WTC11 (cell line): ENCODE measurements around the gene OR2M2. TPM values are rescaled to one million over a fixed set of nuclear protein-coding genes. Genes with fewer than 3 reads are reported as not detected.

Source experiments
- ATAC-seq: fragments of 200-7000 bp; cut with Tn5 transposase; 2 replicates; pipeline ENCODE4 v1.10.0; 2021; ENCODE audit warnings: mild to moderate bottlenecking, moderate library complexity
- CTCF ChIA-PET: fragments of 300-600 bp; sonication (Branson Sonifier 250); formaldehyde crosslinking; loops from one replicate; lab custom pipeline; 2021; ENCODE audit warnings: antibody characterized with exemption; lab: Charles Lee
- POLR2A ChIA-PET: fragments of 350-600 bp; sonication (Branson Sonifier 250); formaldehyde crosslinking; loops from one replicate; lab custom pipeline; 2021; ENCODE audit warnings: antibody characterized with exemption; lab: Charles Lee
- DNase-seq: peaks from one replicate; pipeline ENCODE4 v3.0.0; 2021; ENCODE audit warnings: low spot score
- H3K27ac Mint-ChIP-seq: 2 replicates; pipeline ENCODE4 v1.8.0; 2021; ENCODE audit warnings: mixed read lengths
- H3K27me3 Mint-ChIP-seq: 2 replicates; pipeline ENCODE4 v1.8.0; 2021; ENCODE audit warnings: low read depth, mild to moderate bottlenecking, moderate library complexity, mixed read lengths
- H3K36me3 Mint-ChIP-seq: 2 replicates; pipeline ENCODE4 v1.8.0; 2021; ENCODE audit warnings: mixed read lengths
- H3K4me1 Mint-ChIP-seq: 2 replicates; pipeline ENCODE4 v1.8.0; 2022; ENCODE audit warnings: mixed read lengths
- H3K4me3 Mint-ChIP-seq: 2 replicates; pipeline ENCODE4 v1.8.0; 2021; ENCODE audit warnings: mild to moderate bottlenecking, moderate library complexity, mixed read lengths
- H3K9me3 Mint-ChIP-seq: 2 replicates; pipeline ENCODE4 v1.8.0; 2021; ENCODE audit warnings: mixed read lengths
- AFF4 ChIP-seq: sonication (generic); formaldehyde crosslinking; IDR thresholded peaks from 2 replicates; pipeline ENCODE4 v1.8.1; 2023; ENCODE audit warnings: mild to moderate bottlenecking, missing genetic modification reagents, borderline replicate concordance
- ARID4B ChIP-seq: sonication (generic); formaldehyde crosslinking; IDR thresholded peaks from 2 replicates; pipeline ENCODE4 v1.8.0; 2023; ENCODE audit warnings: missing genetic modification reagents, mild to moderate bottlenecking, borderline replicate concordance
- KAT7 ChIP-seq: sonication (generic); formaldehyde crosslinking; IDR thresholded peaks from 2 replicates; pipeline ENCODE4 v1.8.1; 2023; ENCODE audit warnings: missing genetic modification reagents, mild to moderate bottlenecking, borderline replicate concordance
- MAX ChIP-seq: sonication (generic); formaldehyde crosslinking; IDR thresholded peaks from 2 replicates; pipeline ENCODE4 v1.8.0; 2022; ENCODE audit warnings: mild to moderate bottlenecking, missing genetic modification reagents
- MLX ChIP-seq: sonication (generic); formaldehyde crosslinking; IDR thresholded peaks from 2 replicates; pipeline ENCODE4 v1.8.1; 2023; ENCODE audit warnings: mild to moderate bottlenecking, missing genetic modification reagents, moderate library complexity
- MYBL2 ChIP-seq: sonication (generic); formaldehyde crosslinking; IDR thresholded peaks from 2 replicates; pipeline ENCODE4 v1.8.1; 2023; ENCODE audit warnings: mild to moderate bottlenecking, moderate library complexity, missing genetic modification reagents
- NFYB ChIP-seq: sonication (generic); formaldehyde crosslinking; conservative IDR thresholded peaks from 2 replicates; pipeline ENCODE4 v1.8.0; 2022; ENCODE audit warnings: low read depth, missing genetic modification reagents
- NR1H2 ChIP-seq: sonication (generic); formaldehyde crosslinking; IDR thresholded peaks from 2 replicates; pipeline ENCODE4 v1.9.0; 2021; ENCODE audit warnings: mild to moderate bottlenecking, moderate library complexity, missing genetic modification reagents
- STAT6 ChIP-seq: sonication (generic); formaldehyde crosslinking; conservative IDR thresholded peaks from 2 replicates; pipeline ENCODE4 v1.8.1; 2023; ENCODE audit warnings: mild to moderate bottlenecking, low read depth, missing genetic modification reagents, moderate library complexity
- TEAD4 ChIP-seq: sonication (generic); formaldehyde crosslinking; IDR thresholded peaks from 2 replicates; pipeline ENCODE4 v1.8.0; 2022; ENCODE audit warnings: mild to moderate bottlenecking, missing genetic modification reagents
- ZNF317 ChIP-seq: sonication (generic); formaldehyde crosslinking; IDR thresholded peaks from 2 replicates; pipeline ENCODE4 v1.8.1; 2023; ENCODE audit warnings: low read depth, mild to moderate bottlenecking, moderate library complexity, missing genetic modification reagents, borderline replicate concordance
- ZNF425 ChIP-seq: fragments of 250-450 bp; sonication (Bioruptor Pico); conservative IDR thresholded peaks from 2 replicates; pipeline ENCODE4 v1.9.0; 2021; ENCODE audit warnings: mild to moderate bottlenecking
- ZSCAN18 ChIP-seq: fragments of 250-450 bp; sonication (Bioruptor Pico); IDR thresholded peaks from 2 replicates; pipeline ENCODE4 v2.1.2; 2022; ENCODE audit warnings: mild to moderate bottlenecking, moderate library complexity
- total RNA-seq: library from RNA; stranded (reverse); gene quantifications from 3 replicates; pipeline ENCODE4 v1.2.3, GENCODE V29; 2021

The OR2M2 gene
- total RNA-seq, 1 experiment from 2014 or later: not detected

GRCh38 chr1:248144513-248145198 is 30.0 kb upstream of the OR2M2 start, which contains the start of gene OR2M5:
TSS of gene OR2M5 (plus strand) at chr1:248145148. CDS start at chr1:248145148, 0 bp downstream.
- CTCF ChIA-PET: no interaction called here
- no peak for ATAC-seq
- no peak within 1 kb of the TSS for H3K27ac Mint-ChIP-seq
- no peak for DNase-seq
- H3K27me3 Mint-ChIP-seq: peaks cover 3% of the 10 kb centered on the region; the same call in 1 of the 2 replicates
- H3K36me3 Mint-ChIP-seq: peaks cover 79% of the 10 kb centered on the region
- no peak within 1 kb of the TSS for H3K4me3 Mint-ChIP-seq
- POLR2A ChIA-PET: no interaction called here
- H3K9me3 Mint-ChIP-seq: peaks cover 98% of the 10 kb centered on the region
- TF ChIP-seq TEAD4 (CRISPR knock-in tag) (no peak), ARID4B (CRISPR knock-in tag) (no peak), NFYB (no peak), AFF4 (CRISPR knock-in tag) (no peak), MYBL2 (CRISPR knock-in tag) (no peak)
- H3K4me1 Mint-ChIP-seq: no peaks in the 10 kb centered on the region

- no peak overlapping the region for H3K27ac Mint-ChIP-seq
- no peak overlapping the region for H3K4me3 Mint-ChIP-seq
- peaks cover 56% of the 10 kb centered on the region for H3K36me3 Mint-ChIP-seq
- ATAC-seq (no peak), DNase-seq (no peak)
- peaks cover 87% of the 10 kb centered on the region for H3K9me3 Mint-ChIP-seq
- ChIA-PET CTCF (no interaction called here), POLR2A (no interaction called here)
- H3K4me1 Mint-ChIP-seq: no peaks in the 10 kb centered on the region
- peaks cover 3% of the 10 kb centered on the region; the same call in 1 of the 2 replicates for H3K27me3 Mint-ChIP-seq
- TF ChIP-seq MAX (CRISPR knock-in tag) (no peak), ZNF425 (no peak), ZNF317 (CRISPR knock-in tag) (no peak), MLX (no peak), KAT7 (CRISPR knock-in tag) (no peak), NR1H2 (CRISPR knock-in tag) (no peak), ZSCAN18 (CRISPR knock-in tag) (no peak), STAT6 (CRISPR knock-in tag) (no peak)
These were observed 22.4 kb upstream of the OR2M2 start for GRCh38 chr1:248152056-248152827.
